DMS79 treated with DMSO at 0.1 percent for 48 hours (cell line): Measurements from ENCODE around the gene CLSTN2.

Experiments
- DNase-seq: peaks from one replicate; lab custom pipeline; 2025; lab: John Stamatoyannopoulos, UW

Gene CLSTN2

DNA sequence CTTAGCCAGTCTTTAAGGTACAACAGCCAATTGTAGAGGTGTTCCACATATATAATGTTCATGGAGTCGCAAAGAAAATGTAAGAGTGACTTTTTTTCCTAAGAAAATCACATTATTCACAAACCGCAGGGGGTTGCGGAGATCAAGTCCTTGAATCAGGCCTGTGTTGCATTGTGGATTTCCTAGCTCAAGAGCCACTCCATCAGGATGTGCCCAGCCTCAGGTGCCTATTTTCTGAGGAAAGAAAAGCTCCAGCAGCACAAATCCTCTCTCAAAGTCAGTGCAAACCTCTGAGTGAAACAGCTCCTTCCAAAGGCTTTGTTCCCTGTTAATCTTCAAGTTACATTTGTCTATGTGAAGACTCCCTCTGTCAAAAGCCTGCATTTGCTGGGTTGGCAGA lies 349.4 kb downstream of the CLSTN2 start:
- DNase-seq: peak; percentile 21

GRCh38 chr3:140285380-140285779 lies 350.4 kb downstream of the CLSTN2 start:
- DNase-seq: peak; percentile 64

- DNase-seq: no peak
These were observed 353.6 kb downstream of the CLSTN2 start for GRCh38 chr3:140288595-140288994.

GRCh38 chr3:140290105-140290504 lies 355.1 kb downstream of the CLSTN2 start:
- no peak for DNase-seq

DNA sequence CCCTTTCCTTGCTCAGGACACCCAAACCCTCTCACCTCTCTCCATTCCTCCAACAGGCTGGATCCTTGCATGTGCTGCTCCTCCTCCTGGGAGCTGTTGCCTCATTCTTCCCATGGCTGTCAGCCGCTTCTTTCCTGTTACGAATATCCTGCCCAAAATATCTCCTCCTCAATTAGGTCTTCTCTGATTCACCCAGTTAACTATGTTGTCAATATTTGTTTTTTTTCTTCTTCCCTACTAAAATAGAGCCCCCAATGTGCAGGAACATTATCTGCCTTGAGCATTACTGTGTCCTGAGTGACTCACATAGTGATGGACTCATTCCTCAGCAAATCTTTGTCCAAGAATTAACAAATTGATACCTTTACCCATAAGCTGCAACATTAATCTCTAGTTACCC lies 357.2 kb downstream of the CLSTN2 start:
- DNase-seq: no peak

GRCh38 chr3:140292684-140293083 lies 357.7 kb downstream of the CLSTN2 start:
- DNase-seq: peak; percentile 78

DNA sequence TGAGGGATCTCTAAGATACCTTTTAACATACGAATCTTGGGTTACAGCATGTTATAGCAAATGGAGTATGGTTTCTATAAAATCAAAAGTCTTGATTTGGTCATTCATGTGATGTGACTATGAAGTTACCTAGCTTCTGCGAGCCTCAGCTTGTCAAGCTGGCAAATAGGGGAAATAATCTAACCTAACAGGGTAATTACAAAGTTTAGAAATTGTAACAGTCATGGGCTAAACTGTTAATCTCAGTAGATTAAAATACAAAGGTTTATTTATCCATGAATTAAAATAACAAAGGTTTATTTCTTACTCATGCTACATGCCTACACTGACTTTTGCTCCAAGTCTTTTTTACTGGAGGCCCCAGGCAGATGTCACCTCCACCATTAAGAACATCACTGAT lies 359.1 kb downstream of the CLSTN2 start:
- DNase-seq: no peak

DNA sequence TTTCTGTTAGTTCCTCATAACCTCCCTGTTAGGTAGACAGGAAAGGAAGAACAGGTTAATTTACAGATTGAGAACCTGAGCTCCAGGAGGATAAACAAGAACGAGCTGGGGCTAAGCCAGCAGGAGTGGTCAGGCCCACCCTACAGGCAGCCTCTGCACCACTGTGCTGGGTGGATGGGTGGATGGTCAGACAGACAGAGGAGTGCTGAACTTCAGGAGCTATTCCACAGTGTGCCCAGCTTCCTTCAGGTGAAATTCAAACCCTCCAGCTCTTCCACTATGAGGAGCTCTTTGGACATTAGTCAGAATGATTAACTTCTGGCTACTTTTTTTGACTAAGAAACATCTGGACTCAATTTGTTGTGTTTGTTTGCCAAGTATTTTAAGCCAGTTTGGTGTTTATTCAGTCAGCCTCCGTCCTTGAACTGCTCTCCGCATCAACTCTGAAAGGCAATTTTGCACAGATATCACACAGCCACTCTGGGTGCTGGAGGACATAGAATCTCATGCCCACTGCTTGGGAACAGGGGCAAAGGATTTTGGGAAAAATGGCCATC lies 361.9 kb downstream of the CLSTN2 start:
- no peak for DNase-seq

- DNase-seq: no peak
These were observed 363.1 kb downstream of the CLSTN2 start for GRCh38 chr3:140298043-140298442.

GRCh38 chr3:140298569-140299070 lies 363.6 kb downstream of the CLSTN2 start:
- no peak for DNase-seq

DNA sequence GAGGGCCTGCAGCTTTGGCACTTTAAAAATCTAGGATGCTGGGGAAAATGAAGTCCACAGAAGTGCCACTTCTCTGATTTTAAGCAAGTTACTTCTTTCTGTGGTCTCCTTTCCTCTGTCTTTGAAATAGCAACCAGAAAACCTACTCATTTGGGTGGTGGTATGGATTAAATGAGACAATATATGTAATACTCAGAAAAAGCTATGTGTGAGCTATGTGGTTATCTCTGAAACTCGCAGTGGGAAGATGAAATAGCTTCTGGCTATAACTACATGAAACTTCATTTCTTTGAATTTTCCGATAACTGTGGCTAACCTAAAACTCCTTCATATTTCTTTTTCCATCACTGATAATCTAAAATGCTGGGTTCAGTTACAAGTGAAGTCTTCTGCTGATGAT lies 368.9 kb downstream of the CLSTN2 start:
- DNase-seq: no peak

DNA sequence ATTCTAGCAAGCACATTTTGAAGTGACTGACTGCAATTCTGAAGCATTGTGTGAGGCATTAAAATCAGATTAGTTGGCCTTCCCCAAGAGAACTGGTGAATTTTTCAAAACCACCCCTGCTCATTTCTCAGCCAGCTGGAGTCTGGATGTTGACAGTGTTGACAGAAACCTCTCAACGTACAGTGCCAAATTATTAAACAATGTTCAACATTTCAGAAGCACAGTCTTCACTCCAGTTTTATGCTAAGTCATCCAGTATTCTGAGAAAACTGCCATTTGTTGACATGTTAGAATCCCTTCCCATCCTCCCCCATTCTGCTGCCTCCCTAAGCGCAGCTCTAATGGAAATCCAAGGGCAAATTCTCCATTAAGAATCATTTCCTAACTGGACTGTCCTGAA lies 373.6 kb downstream of the CLSTN2 start:
- no peak for DNase-seq

DNA sequence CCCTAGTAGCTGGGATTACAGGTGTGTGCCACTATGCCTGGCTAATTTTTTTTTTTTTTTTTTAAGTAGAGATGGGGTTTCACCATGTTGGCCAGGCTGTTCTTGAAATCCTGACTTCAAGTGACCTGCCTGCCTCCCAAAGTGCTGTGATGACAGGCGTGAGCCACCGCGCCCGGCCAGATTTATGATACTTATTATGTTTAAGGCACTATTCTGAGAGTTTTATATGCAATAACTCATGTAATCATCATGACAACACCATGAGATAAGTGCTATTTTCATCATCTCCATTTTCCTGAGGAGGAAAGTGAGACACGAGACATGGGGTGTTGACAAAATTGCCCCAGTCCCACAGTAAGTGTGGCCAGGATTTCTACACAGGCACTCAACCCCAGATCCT lies 376.4 kb downstream of the CLSTN2 start:
- DNase-seq: no peak

- DNase-seq: no peak
These were observed 381.0 kb downstream of the CLSTN2 start for GRCh38 chr3:140315955-140316354.

GRCh38 chr3:140316466-140316865 lies 381.5 kb downstream of the CLSTN2 start:
- no peak for DNase-seq

GRCh38 chr3:140316868-140317400 lies 381.9 kb downstream of the CLSTN2 start:
- DNase-seq: peak; percentile 35

DNA sequence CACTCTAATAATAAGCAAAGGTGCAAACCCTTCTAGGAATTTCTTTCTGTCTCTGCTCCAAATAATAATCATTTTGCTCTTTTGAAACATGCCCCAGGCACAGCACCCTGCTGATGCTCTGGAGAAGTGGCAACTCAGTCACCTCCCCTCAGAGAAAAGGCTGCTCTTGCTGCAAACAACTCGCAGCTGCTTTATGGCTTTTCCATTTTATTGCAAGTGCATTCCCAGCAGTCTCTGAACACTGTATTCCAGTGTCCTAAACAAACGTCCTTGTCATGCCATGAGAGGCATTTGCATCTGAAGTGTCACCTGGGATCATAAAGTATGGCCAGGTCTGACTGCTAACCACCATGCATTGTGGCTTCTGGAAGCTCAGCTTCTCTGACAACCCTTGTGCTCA lies 384.8 kb downstream of the CLSTN2 start:
- DNase-seq: peak; percentile 95

DNA sequence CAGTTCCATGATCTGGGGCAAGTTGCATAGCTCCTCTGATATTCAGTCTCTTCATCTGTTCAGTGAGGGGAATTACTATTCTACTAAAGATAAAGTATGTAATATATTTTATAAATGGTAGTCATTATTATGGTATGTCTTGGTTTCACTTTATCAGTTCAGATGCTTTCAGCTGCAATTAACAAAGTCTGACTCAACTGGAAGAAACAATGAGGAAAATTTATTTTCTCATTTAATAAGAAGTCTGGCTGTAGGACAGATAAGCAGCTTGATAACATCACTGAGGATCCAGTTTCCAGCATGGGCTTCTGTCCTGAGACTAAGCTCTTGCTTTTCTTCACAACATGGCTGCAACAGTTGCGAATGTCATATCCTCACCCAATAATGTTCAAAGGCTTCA lies 388.6 kb downstream of the CLSTN2 start:
- no peak for DNase-seq

DNA sequence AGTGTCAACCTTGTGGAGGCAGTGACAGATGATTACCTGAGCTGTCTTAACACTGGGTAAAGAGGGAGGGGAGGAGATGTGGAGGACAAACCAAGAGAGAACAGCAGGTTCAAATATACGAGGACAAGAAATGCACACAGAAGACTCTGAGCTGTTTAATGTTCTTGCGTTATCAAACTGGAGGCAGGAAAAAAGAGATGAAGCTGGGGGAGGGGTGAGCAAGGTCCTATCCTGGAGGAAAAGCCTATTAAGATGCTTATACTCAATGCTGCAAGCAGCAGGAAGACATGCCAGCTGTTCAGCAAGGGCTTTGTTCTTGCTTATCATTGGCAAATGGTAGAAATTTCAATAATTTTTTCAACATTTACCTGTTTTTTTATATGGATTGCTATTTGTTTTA lies 397.1 kb downstream of the CLSTN2 start:
- DNase-seq: no peak

GRCh38 chr3:140334132-140334929 lies 399.3 kb downstream of the CLSTN2 start:
- DNase-seq: no peak

DNA sequence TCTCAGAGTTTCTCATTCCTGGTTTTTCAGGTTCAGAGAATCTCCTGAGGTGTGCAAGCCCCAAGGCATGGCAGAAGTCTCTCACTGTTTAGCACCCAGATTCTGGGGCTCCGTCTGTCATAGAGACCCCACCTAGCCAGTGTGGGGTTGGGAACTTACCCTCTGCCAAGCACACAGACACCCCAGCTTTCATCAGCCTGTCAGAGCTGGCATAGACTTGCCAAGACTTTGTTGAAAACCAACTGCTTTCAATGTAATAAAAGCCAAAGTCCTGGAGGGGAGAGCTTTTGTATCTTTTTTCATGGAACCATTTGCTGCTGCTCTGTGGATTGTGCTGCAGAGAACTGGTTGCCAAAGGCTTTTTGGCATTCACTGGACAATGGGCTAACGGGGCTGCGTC lies 401.5 kb downstream of the CLSTN2 start:
- no peak for DNase-seq

DNA sequence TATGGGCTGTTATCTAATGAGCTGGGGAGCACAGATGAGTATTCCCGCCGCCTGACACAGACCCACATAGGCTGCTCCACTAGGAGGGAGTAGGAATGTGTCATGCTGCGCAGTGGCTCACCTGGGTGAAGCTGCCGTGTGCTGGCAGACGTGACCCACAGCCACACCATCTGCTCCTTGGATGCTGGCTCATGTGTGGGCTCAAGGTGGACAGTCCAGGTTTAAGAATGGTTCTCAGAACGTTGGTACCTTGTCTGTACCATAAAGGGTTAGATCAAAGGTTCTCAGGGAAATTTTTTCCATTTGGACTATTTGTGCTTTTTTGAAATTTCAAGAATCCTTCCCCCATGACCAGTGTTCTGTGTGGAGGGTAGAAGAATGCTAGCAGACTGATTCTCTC lies 403.9 kb downstream of the CLSTN2 start:
- DNase-seq: no peak

DNA sequence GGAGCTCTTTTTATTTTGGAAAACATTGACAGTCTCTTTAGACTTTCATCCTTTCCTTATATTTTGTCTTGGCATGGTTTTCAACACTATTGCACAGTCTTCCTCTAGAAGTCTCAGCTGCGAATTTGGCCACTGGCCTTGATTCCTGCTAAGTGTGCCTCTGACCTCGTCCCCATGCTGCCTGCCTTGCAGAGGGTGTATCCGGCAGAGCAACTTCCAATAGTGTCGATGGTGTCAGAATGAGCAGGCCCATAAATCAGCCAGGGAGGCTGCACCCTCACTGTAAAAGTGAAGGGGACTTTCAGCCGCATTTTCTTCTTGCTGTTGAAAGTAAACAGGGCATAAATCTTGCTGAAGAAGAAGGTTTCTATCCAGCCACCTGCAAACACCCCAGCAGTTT lies 406.2 kb downstream of the CLSTN2 start:
- peak; percentile 72 for DNase-seq
